BE2C (cell line): ENCODE data around the gene GMPS.

Experiments used
- DNase-seq: peaks from one replicate; pipeline ENCODE4 v3.0.0-alpha.2; 2020
- H3K27me3 ChIP-seq: fragments of 250-450 bp; sonication (Bioruptor Pico); 2 replicates; pipeline ENCODE4 v1.5.1; 2020; ENCODE audit warnings: mild to moderate bottlenecking
- H3K36me3 ChIP-seq: fragments of 250-450 bp; sonication (Bioruptor Pico); 2 replicates; pipeline ENCODE4 v1.5.1; 2020; ENCODE audit warnings: mild to moderate bottlenecking
- H3K4me1 ChIP-seq: fragments of 250-450 bp; sonication (Bioruptor Pico); 2 replicates; pipeline ENCODE4 v1.5.1; 2020
- H3K4me3 ChIP-seq: 2 replicates; pipeline ENCODE4 v1.5.1; 2011; ENCODE audit warnings: low read depth, low read length
- H3K9me3 ChIP-seq: fragments of 250-450 bp; sonication (Bioruptor Pico); 2 replicates; pipeline ENCODE4 v1.5.1; 2020
- TF ChIP-seq, protein P1 (sequence below): IDR thresholded peaks from 2 replicates; pipeline ENCODE4 v1.5.1; 2012; ENCODE audit warnings: mild to moderate bottlenecking, low read depth, low read length

The GMPS gene

DNA sequence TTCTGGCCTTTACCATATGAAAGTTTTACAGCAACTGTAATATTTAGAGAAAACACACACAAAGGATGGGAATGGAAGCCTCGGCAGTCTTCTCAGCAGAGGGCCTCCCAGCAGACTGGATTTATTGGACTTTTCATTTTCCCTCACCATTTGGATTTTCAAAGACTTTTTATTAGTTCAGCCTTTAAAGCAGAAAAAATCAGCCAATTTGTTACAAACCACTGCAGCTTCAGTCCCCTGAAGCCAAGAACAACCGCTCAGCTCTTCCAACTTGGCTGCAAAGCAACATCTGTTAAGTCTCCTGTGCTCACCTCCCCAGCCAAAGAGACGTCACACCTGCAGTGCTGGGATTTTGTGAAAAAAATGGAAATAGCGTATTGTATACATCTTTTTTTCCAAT is 120.8 kb downstream of the GMPS start:
- H3K27me3 ChIP-seq, result peaks cover 11% of the 10 kb centered on the region
- no peaks in the 10 kb centered on the region for H3K9me3 ChIP-seq
- TF ChIP-seq, protein P1, sequence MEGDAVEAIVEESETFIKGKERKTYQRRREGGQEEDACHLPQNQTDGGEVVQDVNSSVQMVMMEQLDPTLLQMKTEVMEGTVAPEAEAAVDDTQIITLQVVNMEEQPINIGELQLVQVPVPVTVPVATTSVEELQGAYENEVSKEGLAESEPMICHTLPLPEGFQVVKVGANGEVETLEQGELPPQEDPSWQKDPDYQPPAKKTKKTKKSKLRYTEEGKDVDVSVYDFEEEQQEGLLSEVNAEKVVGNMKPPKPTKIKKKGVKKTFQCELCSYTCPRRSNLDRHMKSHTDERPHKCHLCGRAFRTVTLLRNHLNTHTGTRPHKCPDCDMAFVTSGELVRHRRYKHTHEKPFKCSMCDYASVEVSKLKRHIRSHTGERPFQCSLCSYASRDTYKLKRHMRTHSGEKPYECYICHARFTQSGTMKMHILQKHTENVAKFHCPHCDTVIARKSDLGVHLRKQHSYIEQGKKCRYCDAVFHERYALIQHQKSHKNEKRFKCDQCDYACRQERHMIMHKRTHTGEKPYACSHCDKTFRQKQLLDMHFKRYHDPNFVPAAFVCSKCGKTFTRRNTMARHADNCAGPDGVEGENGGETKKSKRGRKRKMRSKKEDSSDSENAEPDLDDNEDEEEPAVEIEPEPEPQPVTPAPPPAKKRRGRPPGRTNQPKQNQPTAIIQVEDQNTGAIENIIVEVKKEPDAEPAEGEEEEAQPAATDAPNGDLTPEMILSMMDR, result no peak
- no peaks in the 10 kb centered on the region for H3K36me3 ChIP-seq
- H3K4me1 ChIP-seq, result no peaks in the 10 kb centered on the region
- no peak for DNase-seq
- no peak overlapping the region for H3K4me3 ChIP-seq

GRCh38 chr3:155991847-155992246 is 121.4 kb downstream of the GMPS start:
- Histone ChIP-seq H3K4me1 (no peaks in the 10 kb centered on the region), H3K36me3 (no peaks in the 10 kb centered on the region), H3K27me3 (peaks cover 9% of the 10 kb centered on the region), H3K9me3 (no peaks in the 10 kb centered on the region), H3K4me3 (no peak overlapping the region)
- DNase-seq, result no peak
- TF ChIP-seq, protein P1, result no peak
